K562 (cell line): Measurements from ENCODE around the gene KRTAP5-11.
"Not testable (repeated sequence)": the region's sequence is repeated elsewhere in the genome, so short reads cannot be mapped to it uniquely, and the experiment has no call there.

Experiments used
- BACH1 ChIP-seq: fragments of 200-800 bp; sonication (Bioruptor generic); IDR thresholded peaks from 2 replicates; pipeline ENCODE4 v1.6.1; 2016; ENCODE audit warnings: missing genetic modification characterization, missing compliant biosample characterization
- BMI1 ChIP-seq: fragments of 150-350 bp; IDR thresholded peaks from 2 replicates; pipeline ENCODE4 v1.6.1; 2014; ENCODE audit warnings: low read length
- KDM4B ChIP-seq, 2 experiments: fragments of 450-650 bp in 1 of 2; sonication (generic) in 1 of 2; IDR thresholded peaks; 2 replicates each; pipeline ENCODE4 v1.6.1; 2016 to 2017; ENCODE audit warnings: borderline replicate concordance in 2 of 2, antibody characterized with exemption in 1 of 2, low read depth in 1 of 2, mild to moderate bottlenecking in 1 of 2
- POLR2A ChIP-seq: fragments of 450-650 bp; conservative IDR thresholded peaks from 2 replicates; pipeline ENCODE4 v1.6.1; 2016
- RHOXF2B ChIP-seq: fragments of 250-450 bp; sonication (Bioruptor Pico); conservative IDR thresholded peaks from 2 replicates; pipeline ENCODE4 v1.5.1; 2021
- SMARCE1 ChIP-seq: fragments of 450-650 bp; IDR thresholded peaks from 2 replicates; pipeline ENCODE4 v1.7.1; 2016; ENCODE audit warnings: mild to moderate bottlenecking
- ZBTB26 ChIP-seq: fragments of 450-650 bp; formaldehyde crosslinking; IDR thresholded peaks from 2 replicates; pipeline ENCODE4 v1.4.0; 2022; ENCODE audit warnings: missing genetic modification characterization
- ZNF354B ChIP-seq: fragments of 250-450 bp; sonication (Bioruptor Pico); IDR thresholded peaks from 2 replicates; pipeline ENCODE4 v1.4.0; 2020

GRCh38 chr11:71588314-71588713 lies 5.6 kb upstream of the KRTAP5-11 start:
- TF ChIP-seq BMI1; SMARCE1; ZNF354B; KDM4B (IDR thresholded peaks at IDR 0.05; ENCODE audit: borderline replicate concordance in 2 of 2, low read depth in 1 of 2); RHOXF2B (CRISPR knock-in tag); POLR2A; BACH1 (tag); ZBTB26 (CRISPR knock-in tag): not testable (repeated sequence)
